ENCODE measurements around the gene VAT1L. TPM values are rescaled to one million over a fixed set of nuclear protein-coding genes. Genes with fewer than 3 reads are reported as not detected.

VAT1L gene
- total RNA-seq, 3 donors from 2014 or later (not counting 1 experiment from before 2014, with no cell fraction given): not detected

- intact Hi-C loops (cut with micrococcal nuclease): no loop called here
- Histone ChIP-seq H3K27ac (ENCODE audit: low read length) (no peak overlapping the region), H3K36me3 (ENCODE audit: control insufficient read depth, insufficient read depth, low read length) (no peaks in the 10 kb centered on the region), H3K9me3 (ENCODE audit: control insufficient read depth, insufficient read depth, low read length) (peaks cover 3% of the 10 kb centered on the region), H3K4me1 (ENCODE audit: control insufficient read depth, insufficient read depth, low read length) (no peaks in the 10 kb centered on the region), H3K4me3 (ENCODE audit: low read length) (no peak overlapping the region), H3K27me3 (ENCODE audit: control insufficient read depth, insufficient read depth, low read length) (no peaks in the 10 kb centered on the region)
- no peak for ATAC-seq
- DNase-seq: no peak
- H3K9me3 Mint-ChIP-seq: peaks cover 3 to 6% of the 10 kb centered on the region in 2 donors
- H3K4me3 Mint-ChIP-seq: no peak overlapping the region
- H3K27ac Mint-ChIP-seq: no peak overlapping the region
- peaks cover 10 to 13% of the 10 kb centered on the region in 2 donors for H3K27me3 Mint-ChIP-seq (ENCODE audit: low read depth in 2 of 2)
- TF ChIP-seq CTCF (IDR thresholded peaks at IDR 0.05): no peak
- 66% methylated on average over 5 of the region's 6 CpGs for WGBS (ENCODE audit: insufficient coverage)
- no peaks in the 10 kb centered on the region for H3K36me3 Mint-ChIP-seq
- no peaks in the 10 kb centered on the region for H3K4me1 Mint-ChIP-seq
Observed at GRCh38 chr16:77993111-77993985, 205.0 kb downstream of the VAT1L start.

GRCh38 chr16:77995843-77996455 is 207.6 kb downstream of the VAT1L start:
- no peaks in the 10 kb centered on the region for H3K27me3 ChIP-seq (ENCODE audit: control insufficient read depth, insufficient read depth, low read length)
- no peaks in the 10 kb centered on the region for H3K36me3 ChIP-seq (ENCODE audit: control insufficient read depth, insufficient read depth, low read length)
- H3K4me3 Mint-ChIP-seq: no peak overlapping the region
- H3K9me3 ChIP-seq (ENCODE audit: control insufficient read depth, insufficient read depth, low read length): peaks cover 3% of the 10 kb centered on the region
- intact Hi-C loops (cut with micrococcal nuclease): no loop called here
- H3K4me1 ChIP-seq (ENCODE audit: control insufficient read depth, insufficient read depth, low read length): no peaks in the 10 kb centered on the region
- H3K9me3 Mint-ChIP-seq: peaks cover 3 to 6% of the 10 kb centered on the region in 2 donors
- TF ChIP-seq CTCF (IDR thresholded peaks at IDR 0.05): no peak
- WGBS (ENCODE audit: insufficient coverage): 80% methylated on average over 7 of the region's 7 CpGs
- no peak overlapping the region for H3K27ac ChIP-seq (ENCODE audit: low read length)
- no peaks in the 10 kb centered on the region for H3K4me1 Mint-ChIP-seq
- DNase-seq (no peak), ATAC-seq (no peak)
- H3K4me3 ChIP-seq (ENCODE audit: low read length): no peak overlapping the region
- H3K27ac Mint-ChIP-seq: no peak overlapping the region
- no peaks in the 10 kb centered on the region for H3K36me3 Mint-ChIP-seq
- H3K27me3 Mint-ChIP-seq (ENCODE audit: low read depth in 2 of 2): peaks cover 10 to 12% of the 10 kb centered on the region in 2 donors

GRCh38 chr16:77998350-77999023 is 210.1 kb downstream of the VAT1L start:
- H3K4me1 Mint-ChIP-seq: no peaks in the 10 kb centered on the region
- DNase-seq (no peak), ATAC-seq (no peak)
- H3K36me3 ChIP-seq (ENCODE audit: control insufficient read depth, insufficient read depth, low read length): no peaks in the 10 kb centered on the region
- H3K36me3 Mint-ChIP-seq: no peaks in the 10 kb centered on the region
- H3K27me3 ChIP-seq (ENCODE audit: control insufficient read depth, insufficient read depth, low read length): no peaks in the 10 kb centered on the region
- H3K27ac ChIP-seq (ENCODE audit: low read length): no peak overlapping the region
- H3K4me1 ChIP-seq (ENCODE audit: control insufficient read depth, insufficient read depth, low read length): no peaks in the 10 kb centered on the region
- WGBS (ENCODE audit: insufficient coverage): 73% methylated on average over 10 of the region's 10 CpGs
- no peak overlapping the region for H3K4me3 Mint-ChIP-seq
- TF ChIP-seq CTCF (IDR thresholded peaks at IDR 0.05): no peak
- peaks cover 3 to 6% of the 10 kb centered on the region in 2 donors for H3K9me3 Mint-ChIP-seq
- intact Hi-C loops (cut with micrococcal nuclease): no loop called here
- no peak overlapping the region for H3K4me3 ChIP-seq (ENCODE audit: low read length)
- H3K27ac Mint-ChIP-seq: no peak overlapping the region
- H3K9me3 ChIP-seq (ENCODE audit: control insufficient read depth, insufficient read depth, low read length): peaks cover 3% of the 10 kb centered on the region
- H3K27me3 Mint-ChIP-seq (ENCODE audit: low read depth in 2 of 2): peaks cover 0 to 8% of the 10 kb centered on the region in 2 donors
